GM18873 (cell line): ENCODE data around the gene ERP29.
"Not testable (repeated sequence)": the region's sequence is repeated elsewhere in the genome, so short reads cannot be mapped to it uniquely, and the experiment has no call there.

Experiments
- ATAC-seq: cut with Tn5 transposase; IDR thresholded peaks from one replicate; pipeline ENCODE4 v1.9.1; 2021; ENCODE audit warnings: mild to moderate bottlenecking, moderate library complexity, moderate number of reproducible peaks; ENCODE audit not compliant: unreplicated experiment, low FRiP score

The ERP29 gene

GRCh38 chr12:112012775-112013600 lies at the start of gene ERP29, which contains the start of gene TMEM116:
Gene ERP29, plus strand, starts transcription at chr12:112013426. Its CDS starts 40 bp downstream, at chr12:112013466.
Gene TMEM116, minus strand, starts transcription at chr12:112013165. Its CDS starts 7,895 bp downstream, at chr12:112005270.
- ATAC-seq = peak; percentile 70

GRCh38 chr12:111964935-111965334 lies 48.3 kb upstream of the ERP29 start:
- ATAC-seq = no peak

GRCh38 chr12:111971800-111972199 lies 41.4 kb upstream of the ERP29 start:
- no peak for ATAC-seq

- ATAC-seq = no peak
Observed at GRCh38 chr12:111975161-111975931, 37.9 kb upstream of the ERP29 start.

GRCh38 chr12:111976291-111976690 lies 36.9 kb upstream of the ERP29 start:
- no peak for ATAC-seq

GRCh38 chr12:111976860-111977259 lies 36.4 kb upstream of the ERP29 start:
- no peak for ATAC-seq

- ATAC-seq = no peak
Observed at GRCh38 chr12:111978545-111978944, 34.7 kb upstream of the ERP29 start.

GRCh38 chr12:111980598-111980997 lies 32.6 kb upstream of the ERP29 start:
- no peak for ATAC-seq

- no peak for ATAC-seq
Observed at GRCh38 chr12:111981987-111982386, 31.2 kb upstream of the ERP29 start.

GRCh38 chr12:111984820-111985219 lies 28.4 kb upstream of the ERP29 start:
- no peak for ATAC-seq

GRCh38 chr12:111991535-111991934 lies 21.7 kb upstream of the ERP29 start:
- ATAC-seq = no peak

- ATAC-seq = no peak
Observed at GRCh38 chr12:111991946-111992345, 21.3 kb upstream of the ERP29 start.

- no peak for ATAC-seq
Observed at GRCh38 chr12:111992464-111992863, 20.8 kb upstream of the ERP29 start.

- no peak for ATAC-seq
Observed at GRCh38 chr12:111993292-111994150, 19.7 kb upstream of the ERP29 start.

- ATAC-seq = not testable (repeated sequence)
Observed at GRCh38 chr12:111994211-111995111, 18.8 kb upstream of the ERP29 start.

- ATAC-seq = no peak
Observed at GRCh38 chr12:111995782-111996480, 17.3 kb upstream of the ERP29 start.

- no peak for ATAC-seq
Observed at GRCh38 chr12:111997300-111997699, 15.9 kb upstream of the ERP29 start.

GRCh38 chr12:111998015-111998414 lies 15.2 kb upstream of the ERP29 start:
- no peak for ATAC-seq

GRCh38 chr12:111999129-111999528 lies 14.1 kb upstream of the ERP29 start:
- not testable (repeated sequence) for ATAC-seq
